ENCODE measurements around the gene GATA5.

GATA5 gene

DNA sequence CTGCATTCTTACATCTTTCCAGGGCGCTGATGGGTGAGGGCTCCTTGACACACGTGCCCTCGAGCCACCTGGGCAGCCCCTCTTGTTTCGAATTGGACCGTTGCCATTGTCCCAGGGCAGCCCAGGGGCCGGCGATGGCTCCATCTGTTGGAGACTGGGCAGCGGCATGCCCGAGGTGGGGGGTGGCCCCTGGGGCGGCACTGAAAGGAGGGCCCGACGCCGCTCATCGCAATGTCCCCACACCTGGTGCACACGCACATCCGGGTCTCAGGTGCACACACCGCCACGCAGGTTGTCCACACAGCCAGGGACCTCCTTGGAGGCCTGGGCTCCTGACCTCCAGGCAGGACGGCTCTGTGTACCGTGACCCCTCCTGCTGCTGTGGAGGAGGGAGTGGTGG, 18.0 kb downstream of the GATA5 start:
- H3K4me2 ChIP-seq (ENCODE audit: insufficient read depth, low read length, poor library complexity, severe bottlenecking): no peak overlapping the region
- no peak overlapping the region for H3K27ac ChIP-seq (replicated peaks; ENCODE audit: low read length)
- no CpG with 5 or more reads among the region's 20 CpGs for WGBS, 2 donors (ENCODE audit: extremely low coverage in 2 of 2, insufficient read length in 2 of 2, insufficient replicate concordance in 1 of 2)
- no peak overlapping the region for H3K4ac ChIP-seq (ENCODE audit: low read length)
- H3K9me3 ChIP-seq (replicated peaks in 1 of 2; ENCODE audit: control insufficient read depth in 2 of 2, insufficient read depth in 1 of 2, low read depth in 1 of 2, low read length in 2 of 2): no peaks in the 10 kb centered on the region
- peaks cover 0 to 6% of the 10 kb centered on the region in 2 donors for H3K4me1 ChIP-seq (ENCODE audit: control insufficient read depth in 2 of 2, insufficient read depth in 1 of 2, low read depth in 1 of 2, low read length in 2 of 2)
- no peak overlapping the region for H2BK5ac ChIP-seq (ENCODE audit: low read length)
- no peaks in the 10 kb centered on the region for H3K36me3 ChIP-seq (replicated peaks in 1 of 2; ENCODE audit: control insufficient read depth in 2 of 2, insufficient read depth in 2 of 2, low read length in 2 of 2)
- no peak overlapping the region for H2BK120ac ChIP-seq (ENCODE audit: low read depth, low read length)
- H3K18ac ChIP-seq (ENCODE audit: low read length): peak overlapping the region; percentile 70
- no peak overlapping the region for H3K4me3 ChIP-seq (ENCODE audit: low read length in 2 of 2)
- peaks cover 0 to 84% (median 0%) of the 10 kb centered on the region in 3 experiments for H3K27me3 ChIP-seq (ENCODE audit: control insufficient read depth in 3 of 3, insufficient read depth in 3 of 3, low read depth in 1 of 3, low read length in 3 of 3)
- no peak overlapping the region for H3K14ac ChIP-seq (ENCODE audit: low read length)
- no peak overlapping the region for H2AFZ ChIP-seq (ENCODE audit: low read length)
- peak overlapping the region; percentile 65 for H3K23ac ChIP-seq (ENCODE audit: low read depth, low read length, poor library complexity)
- H2BK12ac ChIP-seq (ENCODE audit: low read length): peak overlapping the region; percentile 46
- H4K8ac ChIP-seq (ENCODE audit: low read depth, low read length): no peak overlapping the region
- H4K91ac ChIP-seq (ENCODE audit: low read depth, low read length, poor library complexity): no peak overlapping the region
- no peak overlapping the region for H3K9ac ChIP-seq (ENCODE audit: low read depth, low read length, poor library complexity)
- peak overlapping the region; percentile 73 for H2AK5ac ChIP-seq (ENCODE audit: low read depth, low read length)
- DNase-seq (ENCODE audit: low spot score): no peak
- H2BK15ac ChIP-seq (ENCODE audit: low read length): peak overlapping the region; percentile 69
- no peaks in the 10 kb centered on the region for H3K79me1 ChIP-seq (ENCODE audit: low read depth, low read length)

DNA sequence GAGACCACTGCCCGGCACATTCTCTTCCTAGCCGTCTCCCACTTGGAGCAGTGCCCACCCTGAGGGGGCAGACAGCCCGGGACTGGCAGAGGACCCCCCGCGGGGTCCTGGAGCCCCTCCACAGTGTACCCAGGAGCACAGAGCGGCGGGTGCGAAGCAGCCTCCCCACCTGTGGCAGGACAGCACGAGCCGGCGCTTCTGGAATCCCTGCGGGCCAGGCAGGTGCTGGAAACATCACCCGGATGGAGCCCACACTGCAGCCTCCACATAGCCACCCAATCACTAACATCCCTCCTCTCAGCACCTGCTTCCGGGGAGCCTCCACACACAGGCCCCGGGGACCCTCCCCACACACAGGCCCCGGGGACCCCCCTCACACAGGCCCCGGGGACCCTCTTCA, 18.7 kb downstream of the GATA5 start:
- no peak overlapping the region for H3K9ac ChIP-seq (ENCODE audit: low read depth, low read length, poor library complexity)
- peak overlapping the region; percentile 48 for H3K18ac ChIP-seq (ENCODE audit: low read length)
- no peak for DNase-seq (ENCODE audit: low spot score)
- H3K36me3 ChIP-seq (replicated peaks in 1 of 2; ENCODE audit: control insufficient read depth in 2 of 2, insufficient read depth in 2 of 2, low read length in 2 of 2): no peaks in the 10 kb centered on the region
- H2AFZ ChIP-seq (ENCODE audit: low read length): no peak overlapping the region
- H2AK5ac ChIP-seq (ENCODE audit: low read depth, low read length): peak overlapping the region; percentile 92
- no peak overlapping the region for H2BK12ac ChIP-seq (ENCODE audit: low read length)
- no peak overlapping the region for H2BK120ac ChIP-seq (ENCODE audit: low read depth, low read length)
- no peak overlapping the region for H4K91ac ChIP-seq (ENCODE audit: low read depth, low read length, poor library complexity)
- H3K23ac ChIP-seq (ENCODE audit: low read depth, low read length, poor library complexity): peak overlapping the region; percentile 20
- peak overlapping the region; percentile 66 for H2BK5ac ChIP-seq (ENCODE audit: low read length)
- H3K27me3 ChIP-seq (ENCODE audit: control insufficient read depth in 3 of 3, insufficient read depth in 3 of 3, low read depth in 1 of 3, low read length in 3 of 3): peaks cover 0 to 82% (median 0%) of the 10 kb centered on the region in 3 experiments
- no peak overlapping the region for H3K4me3 ChIP-seq (ENCODE audit: low read length in 2 of 2)
- peaks cover 0 to 6% of the 10 kb centered on the region in 2 donors for H3K4me1 ChIP-seq (ENCODE audit: control insufficient read depth in 2 of 2, insufficient read depth in 1 of 2, low read depth in 1 of 2, low read length in 2 of 2)
- no peak overlapping the region for H3K4me2 ChIP-seq (ENCODE audit: insufficient read depth, low read length, poor library complexity, severe bottlenecking)
- H3K9me3 ChIP-seq (replicated peaks in 1 of 2; ENCODE audit: control insufficient read depth in 2 of 2, insufficient read depth in 1 of 2, low read depth in 1 of 2, low read length in 2 of 2): no peaks in the 10 kb centered on the region
- H3K14ac ChIP-seq (ENCODE audit: low read length): peak overlapping the region; percentile 99
- peak overlapping the region; percentile 49 for H2BK15ac ChIP-seq (ENCODE audit: low read length)
- H3K27ac ChIP-seq (replicated peaks; ENCODE audit: low read length): no peak overlapping the region
- no peak overlapping the region for H3K4ac ChIP-seq (ENCODE audit: low read length)
- no CpG with 5 or more reads among the region's 17 CpGs for WGBS, 2 donors (ENCODE audit: extremely low coverage in 2 of 2, insufficient read length in 2 of 2, insufficient replicate concordance in 1 of 2)
- H3K79me1 ChIP-seq (ENCODE audit: low read depth, low read length): no peaks in the 10 kb centered on the region
- H4K8ac ChIP-seq (ENCODE audit: low read depth, low read length): peak overlapping the region; percentile 23

DNA sequence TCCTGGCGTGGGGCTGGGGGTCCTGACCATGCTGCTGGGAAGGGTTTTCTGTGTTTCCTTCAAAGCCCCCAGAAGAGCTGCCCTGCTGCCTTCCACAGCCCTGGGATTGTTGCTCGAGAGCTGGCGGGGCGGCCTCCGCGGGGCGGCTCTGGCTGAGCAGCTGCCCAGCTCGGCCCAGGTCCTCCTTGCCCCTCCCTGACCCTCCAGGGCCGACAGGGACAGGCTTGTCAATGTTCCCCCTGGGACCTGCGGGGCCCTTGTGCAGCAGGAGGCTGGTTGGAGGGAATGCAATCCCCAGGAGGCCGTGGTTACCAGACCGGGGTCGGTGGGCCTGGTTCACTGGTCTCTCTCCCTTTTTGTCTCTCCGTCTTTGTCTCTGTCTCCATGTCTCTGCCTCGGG, 19.9 kb downstream of the GATA5 start:
- Histone ChIP-seq H4K91ac (ENCODE audit: low read depth, low read length, poor library complexity) (no peak overlapping the region), H3K9me3 (replicated peaks in 1 of 2; ENCODE audit: control insufficient read depth in 2 of 2, insufficient read depth in 1 of 2, low read depth in 1 of 2, low read length in 2 of 2) (no peaks in the 10 kb centered on the region), H3K14ac (ENCODE audit: low read length) (no peak overlapping the region), H3K27me3 (ENCODE audit: control insufficient read depth in 3 of 3, insufficient read depth in 3 of 3, low read depth in 1 of 3, low read length in 3 of 3) (peaks cover 0 to 71% (median 0%) of the 10 kb centered on the region in 3 experiments), H3K23ac (ENCODE audit: low read depth, low read length, poor library complexity) (no peak overlapping the region), H3K9ac (ENCODE audit: low read depth, low read length, poor library complexity) (no peak overlapping the region), H3K36me3 (replicated peaks in 1 of 2; ENCODE audit: control insufficient read depth in 2 of 2, insufficient read depth in 2 of 2, low read length in 2 of 2) (no peaks in the 10 kb centered on the region), H2BK15ac (ENCODE audit: low read length) (peak overlapping the region; percentile 3), H3K4me3 (ENCODE audit: low read length in 2 of 2) (no peak overlapping the region), H3K4ac (ENCODE audit: low read length) (no peak overlapping the region), H2BK12ac (ENCODE audit: low read length) (no peak overlapping the region), H3K27ac (replicated peaks; ENCODE audit: low read length) (no peak overlapping the region), H3K4me2 (ENCODE audit: insufficient read depth, low read length, poor library complexity, severe bottlenecking) (no peak overlapping the region), H3K4me1 (ENCODE audit: control insufficient read depth in 2 of 2, insufficient read depth in 1 of 2, low read depth in 1 of 2, low read length in 2 of 2) (peaks cover 0 to 6% of the 10 kb centered on the region in 2 donors), H2BK5ac (ENCODE audit: low read length) (no peak overlapping the region), H2AK5ac (ENCODE audit: low read depth, low read length) (peak overlapping the region; percentile 47), H2AFZ (ENCODE audit: low read length) (no peak overlapping the region), H4K8ac (ENCODE audit: low read depth, low read length) (no peak overlapping the region), H3K18ac (ENCODE audit: low read length) (peak overlapping the region; percentile 67), H2BK120ac (ENCODE audit: low read depth, low read length) (no peak overlapping the region), H3K79me1 (ENCODE audit: low read depth, low read length) (no peaks in the 10 kb centered on the region)
- no peak for DNase-seq (ENCODE audit: low spot score)
- WGBS, 2 donors (ENCODE audit: extremely low coverage in 2 of 2, insufficient read length in 2 of 2, insufficient replicate concordance in 1 of 2): no CpG with 5 or more reads among the region's 15 CpGs

DNA sequence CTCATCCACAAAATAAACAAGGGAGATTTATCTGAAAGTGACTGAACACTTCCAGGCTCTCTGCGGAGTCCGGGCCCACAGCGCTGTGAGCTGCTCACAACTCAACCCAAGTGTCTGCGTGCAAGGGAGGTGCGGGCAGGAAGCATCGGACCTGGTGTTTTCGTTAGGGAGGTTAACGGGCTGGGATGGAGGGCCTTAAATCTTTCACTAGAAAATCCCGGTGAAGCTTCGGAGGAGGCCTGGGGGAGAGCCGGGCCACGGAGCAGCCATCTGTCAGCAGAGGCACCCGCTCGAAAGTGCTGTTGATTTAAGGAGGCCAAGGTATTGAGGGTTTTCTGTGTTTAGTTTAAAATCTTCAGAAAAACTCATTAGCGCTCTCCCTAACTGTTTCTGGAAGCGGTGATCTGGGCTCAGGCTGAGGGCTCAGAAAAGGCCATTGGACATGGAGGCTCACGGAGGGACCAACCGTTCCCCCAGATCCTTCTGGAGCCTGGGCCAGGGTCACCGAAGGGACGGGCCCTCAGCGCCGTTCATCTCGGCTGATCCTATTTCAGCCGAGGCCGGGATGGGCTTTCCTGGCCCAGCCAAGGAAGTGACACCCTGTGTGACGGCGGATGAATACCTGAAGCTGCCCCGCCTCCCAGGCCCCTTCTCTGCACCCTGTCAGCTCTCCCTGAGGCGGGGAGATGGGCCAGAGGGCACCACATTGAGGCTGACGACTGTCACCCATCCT, 20.7 kb downstream of the GATA5 start:
- Histone ChIP-seq H3K27ac (replicated peaks; ENCODE audit: low read length) (no peak overlapping the region), H3K4ac (ENCODE audit: low read length) (no peak overlapping the region), H3K14ac (ENCODE audit: low read length) (no peak overlapping the region), H3K36me3 (replicated peaks in 1 of 2; ENCODE audit: control insufficient read depth in 2 of 2, insufficient read depth in 2 of 2, low read length in 2 of 2) (no peaks in the 10 kb centered on the region), H3K79me1 (ENCODE audit: low read depth, low read length) (no peaks in the 10 kb centered on the region), H2BK12ac (ENCODE audit: low read length) (no peak overlapping the region), H2BK120ac (ENCODE audit: low read depth, low read length) (no peak overlapping the region), H3K27me3 (ENCODE audit: control insufficient read depth in 3 of 3, insufficient read depth in 3 of 3, low read depth in 1 of 3, low read length in 3 of 3) (peaks cover 0 to 67% (median 0%) of the 10 kb centered on the region in 3 experiments), H3K23ac (ENCODE audit: low read depth, low read length, poor library complexity) (peak overlapping the region; percentile 68), H3K4me2 (ENCODE audit: insufficient read depth, low read length, poor library complexity, severe bottlenecking) (no peak overlapping the region), H3K4me3 (ENCODE audit: low read length in 2 of 2) (no peak overlapping the region), H2AK5ac (ENCODE audit: low read depth, low read length) (peak overlapping the region; percentile 60), H2AFZ (ENCODE audit: low read length) (no peak overlapping the region), H3K4me1 (ENCODE audit: control insufficient read depth in 2 of 2, insufficient read depth in 1 of 2, low read depth in 1 of 2, low read length in 2 of 2) (peaks cover 0 to 6% of the 10 kb centered on the region in 2 donors), H3K9me3 (replicated peaks in 1 of 2; ENCODE audit: control insufficient read depth in 2 of 2, insufficient read depth in 1 of 2, low read depth in 1 of 2, low read length in 2 of 2) (no peaks in the 10 kb centered on the region), H4K91ac (ENCODE audit: low read depth, low read length, poor library complexity) (no peak overlapping the region), H3K9ac (ENCODE audit: low read depth, low read length, poor library complexity) (no peak overlapping the region), H4K8ac (ENCODE audit: low read depth, low read length) (no peak overlapping the region), H2BK5ac (ENCODE audit: low read length) (no peak overlapping the region), H3K18ac (ENCODE audit: low read length) (peak overlapping the region; percentile 80), H2BK15ac (ENCODE audit: low read length) (no peak overlapping the region)
- no peak for DNase-seq (ENCODE audit: low spot score)
- no CpG with 5 or more reads among the region's 30 CpGs for WGBS, 2 donors (ENCODE audit: extremely low coverage in 2 of 2, insufficient read length in 2 of 2, insufficient replicate concordance in 1 of 2)
